Measurements from ENCODE around the gene CDR2.

CDR2 gene

DNA sequence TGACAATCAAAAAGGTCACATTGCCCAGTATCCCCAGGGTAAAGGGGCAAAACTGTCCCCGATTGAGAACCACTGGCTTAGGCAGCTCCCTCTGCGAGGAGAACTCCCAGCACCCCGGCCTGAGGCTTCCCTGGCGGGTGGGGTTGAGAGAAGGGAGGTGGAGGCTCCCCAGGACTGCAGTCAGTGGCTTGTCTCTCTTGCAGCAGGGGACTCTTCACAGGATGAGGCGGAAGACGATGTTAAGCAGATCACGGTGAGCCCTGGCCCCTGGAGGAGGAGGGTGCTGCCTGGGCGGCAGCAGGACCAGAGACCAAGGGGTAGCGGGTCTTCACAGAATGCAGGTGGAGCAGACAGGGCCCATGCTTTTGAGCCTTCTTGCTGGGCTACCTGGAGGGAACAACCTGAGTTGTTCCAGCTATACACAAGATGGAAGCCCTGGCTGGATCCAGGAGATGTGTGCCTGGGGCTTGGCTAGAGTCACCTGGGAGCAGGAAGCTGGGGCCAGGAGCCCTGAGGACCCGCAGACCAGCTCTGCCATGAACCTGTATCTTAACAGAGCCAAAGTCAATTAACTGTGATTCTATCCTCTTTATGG lies 60.4 kb downstream of the CDR2 start:
- H3K27ac ChIP-seq = no peak overlapping the region
- TF ChIP-seq, protein P1, sequence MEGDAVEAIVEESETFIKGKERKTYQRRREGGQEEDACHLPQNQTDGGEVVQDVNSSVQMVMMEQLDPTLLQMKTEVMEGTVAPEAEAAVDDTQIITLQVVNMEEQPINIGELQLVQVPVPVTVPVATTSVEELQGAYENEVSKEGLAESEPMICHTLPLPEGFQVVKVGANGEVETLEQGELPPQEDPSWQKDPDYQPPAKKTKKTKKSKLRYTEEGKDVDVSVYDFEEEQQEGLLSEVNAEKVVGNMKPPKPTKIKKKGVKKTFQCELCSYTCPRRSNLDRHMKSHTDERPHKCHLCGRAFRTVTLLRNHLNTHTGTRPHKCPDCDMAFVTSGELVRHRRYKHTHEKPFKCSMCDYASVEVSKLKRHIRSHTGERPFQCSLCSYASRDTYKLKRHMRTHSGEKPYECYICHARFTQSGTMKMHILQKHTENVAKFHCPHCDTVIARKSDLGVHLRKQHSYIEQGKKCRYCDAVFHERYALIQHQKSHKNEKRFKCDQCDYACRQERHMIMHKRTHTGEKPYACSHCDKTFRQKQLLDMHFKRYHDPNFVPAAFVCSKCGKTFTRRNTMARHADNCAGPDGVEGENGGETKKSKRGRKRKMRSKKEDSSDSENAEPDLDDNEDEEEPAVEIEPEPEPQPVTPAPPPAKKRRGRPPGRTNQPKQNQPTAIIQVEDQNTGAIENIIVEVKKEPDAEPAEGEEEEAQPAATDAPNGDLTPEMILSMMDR (IDR thresholded peaks at IDR 0.05) = no peak
- no peak for TF ChIP-seq ZFX (IDR thresholded peaks at IDR 0.05; ENCODE audit: borderline replicate concordance)

DNA sequence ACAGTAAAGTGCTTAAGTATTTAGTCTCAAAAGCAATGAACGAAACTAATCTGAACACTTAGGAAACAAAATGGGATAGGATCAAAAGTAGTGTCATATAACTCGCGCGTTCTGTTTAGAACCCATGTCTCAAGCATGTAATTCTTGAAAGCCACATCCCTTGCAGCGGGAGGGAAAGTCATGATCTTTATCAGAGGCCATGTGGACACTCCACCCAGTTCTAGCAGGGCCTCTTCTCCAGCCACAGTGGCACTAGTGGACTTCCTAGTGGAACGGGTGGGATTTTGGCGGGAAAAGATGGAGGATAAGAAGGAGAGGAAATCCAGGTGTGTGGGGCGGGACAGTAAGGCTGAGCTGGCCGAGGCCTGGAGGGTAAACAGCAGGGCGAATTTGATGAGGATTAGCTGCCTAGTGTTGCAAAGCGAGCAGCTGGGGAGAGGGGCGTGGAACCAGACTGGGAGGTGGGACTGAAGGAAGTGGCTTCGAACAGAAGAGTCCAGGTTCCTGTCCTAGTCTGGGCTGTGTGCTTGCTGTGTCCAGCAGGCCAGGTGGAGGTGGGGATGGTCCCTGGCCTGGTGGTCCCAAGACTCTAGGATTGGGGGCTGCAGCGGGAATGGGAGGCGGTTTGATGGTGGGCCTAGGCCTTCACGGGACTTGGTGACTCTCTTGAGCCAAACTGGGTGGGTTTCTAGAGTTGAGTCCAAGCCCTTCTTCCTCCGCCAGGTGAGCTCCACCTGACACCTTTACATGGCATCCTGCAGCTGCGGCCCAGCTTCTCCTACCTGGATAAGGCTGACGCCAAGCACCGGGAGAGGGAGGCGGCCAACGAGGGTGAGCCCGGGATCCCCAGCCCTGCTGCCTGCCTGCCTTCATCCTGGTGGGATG lies 61.3 kb downstream of the CDR2 start:
- no peak for TF ChIP-seq ZFX (IDR thresholded peaks at IDR 0.05; ENCODE audit: borderline replicate concordance)
- TF ChIP-seq, protein P1 (IDR thresholded peaks at IDR 0.05) = no peak
- H3K27ac ChIP-seq = no peak overlapping the region

DNA sequence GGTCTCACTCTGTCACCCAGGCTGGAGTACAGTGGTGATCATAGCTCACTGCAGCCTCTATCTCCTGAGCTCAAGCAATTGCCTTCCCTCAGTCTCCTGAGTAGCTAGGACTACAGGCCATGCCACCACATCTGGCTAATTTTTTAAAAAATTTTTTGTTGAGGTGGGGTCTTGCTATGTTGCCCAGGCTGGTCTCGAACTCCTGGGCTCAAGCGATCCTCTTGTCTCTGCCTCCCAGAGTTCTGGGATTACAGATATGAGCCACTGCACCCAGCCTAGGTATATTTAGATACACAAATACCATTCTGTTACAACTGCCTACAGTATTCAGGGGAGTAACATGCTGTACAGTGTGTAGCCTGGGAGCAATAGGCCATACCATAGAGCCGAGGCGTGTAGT lies 62.9 kb downstream of the CDR2 start:
- TF ChIP-seq, protein P1 (IDR thresholded peaks at IDR 0.05) = no peak
- no peak for TF ChIP-seq ZFX (IDR thresholded peaks at IDR 0.05; ENCODE audit: borderline replicate concordance)
- no peak overlapping the region for H3K27ac ChIP-seq

DNA sequence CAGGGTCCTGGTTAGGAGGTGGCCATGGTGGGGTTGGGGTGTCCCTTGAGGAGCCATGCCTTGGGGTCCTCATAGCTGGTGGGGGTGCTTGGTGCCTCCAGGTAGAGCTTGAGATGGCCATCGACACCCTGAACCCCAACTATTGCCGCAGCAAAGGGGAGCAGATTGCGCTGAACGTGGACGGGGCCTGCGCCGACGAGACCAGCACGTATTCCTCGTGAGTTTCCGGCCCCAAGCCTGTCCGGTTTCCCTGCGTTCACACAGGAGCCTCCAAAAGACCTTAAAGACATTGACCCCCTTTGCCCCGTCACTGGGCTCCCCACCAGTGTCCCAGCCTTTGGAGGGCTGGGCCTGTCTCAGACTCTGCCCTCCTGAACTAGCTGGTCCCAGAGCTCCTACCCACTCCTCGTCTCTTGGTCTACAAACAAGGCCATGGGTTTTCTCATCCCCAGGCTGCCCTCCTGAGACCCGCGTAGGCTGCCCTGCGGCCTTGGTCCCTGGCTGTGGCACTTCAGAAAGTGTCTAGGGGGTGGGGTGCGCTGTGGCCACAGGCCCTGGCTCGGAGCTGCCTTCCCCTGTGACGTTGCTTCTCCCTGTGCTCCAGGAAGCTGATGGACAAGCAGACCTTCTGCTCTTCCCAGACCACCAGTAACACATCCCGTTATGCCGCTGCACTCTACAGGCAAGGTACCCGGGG lies 65.4 kb downstream of the CDR2 start:
- TF ChIP-seq ZFX (IDR thresholded peaks at IDR 0.05; ENCODE audit: borderline replicate concordance) = no peak
- TF ChIP-seq, protein P1 (IDR thresholded peaks at IDR 0.05) = no peak
- H3K27ac ChIP-seq = no peak overlapping the region

DNA sequence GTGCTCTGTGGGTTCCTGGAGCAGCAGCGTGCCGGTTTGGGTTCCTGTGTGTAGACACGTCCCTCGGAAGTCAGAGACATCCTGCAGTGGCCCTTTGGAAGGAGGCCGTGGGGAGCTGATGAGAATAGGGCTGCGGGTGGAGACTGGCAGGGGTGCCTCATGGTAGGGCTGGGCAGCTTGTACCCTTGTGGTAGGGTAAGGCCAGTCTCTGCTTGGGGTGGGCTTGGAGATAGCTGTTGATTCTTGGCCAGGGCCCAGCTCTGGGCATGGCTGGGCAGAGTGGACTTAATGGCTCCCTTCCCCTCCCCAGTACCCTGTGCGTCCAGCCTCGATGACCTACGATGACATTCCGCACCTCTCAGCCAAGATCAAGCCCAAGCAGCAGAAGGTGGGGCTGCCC lies 66.6 kb downstream of the CDR2 start:
- H3K27ac ChIP-seq = no peak overlapping the region
- TF ChIP-seq, protein P1 (IDR thresholded peaks at IDR 0.05) = no peak
- no peak for TF ChIP-seq ZFX (IDR thresholded peaks at IDR 0.05; ENCODE audit: borderline replicate concordance)

DNA sequence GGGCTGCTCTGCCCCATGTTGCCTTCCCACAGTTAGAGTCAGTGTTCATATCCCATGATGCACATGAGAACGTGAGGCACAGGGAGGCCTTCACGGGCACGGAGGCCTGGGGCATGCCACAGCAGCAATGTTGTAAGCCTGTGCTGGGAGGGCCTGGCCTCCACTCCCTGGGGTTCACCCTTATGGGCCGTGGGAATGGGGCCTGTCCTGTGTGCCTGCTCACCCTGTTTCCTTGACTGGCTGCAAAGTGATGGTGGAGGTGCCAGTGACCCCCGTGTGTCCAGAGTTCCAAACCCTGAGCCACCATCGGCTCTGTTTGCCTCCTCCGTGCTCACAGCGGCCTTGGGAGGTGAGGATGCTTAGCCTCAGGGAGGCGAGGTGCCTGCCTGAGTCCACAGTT lies 67.6 kb downstream of the CDR2 start:
- TF ChIP-seq, protein P1 (IDR thresholded peaks at IDR 0.05) = no peak
- TF ChIP-seq ZFX (IDR thresholded peaks at IDR 0.05; ENCODE audit: borderline replicate concordance) = no peak
- H3K27ac ChIP-seq = no peak overlapping the region
